Trophoblast cell (in vitro differentiated cells and primary cell): ENCODE measurements around the gene PODN.

ENCODE experiments used
- DNase-seq, 2 donors: peaks; one replicate each; pipeline ENCODE4 v3.0.0-alpha.2; 2016
- H2AFZ ChIP-seq: 2 replicates; pipeline ENCODE4 v1.6.1; 2013; ENCODE audit warnings: low read length, moderate library complexity, mild to moderate bottlenecking; ENCODE audit not compliant: insufficient read depth, poor library complexity
- H2AK5ac ChIP-seq: 2 replicates; pipeline ENCODE4 v1.6.1; 2013; ENCODE audit warnings: mild to moderate bottlenecking, low read length
- H2BK120ac ChIP-seq: 2 replicates; pipeline ENCODE4 v1.6.1; 2013; ENCODE audit warnings: low read length, mild to moderate bottlenecking, moderate library complexity; ENCODE audit not compliant: insufficient read depth, poor library complexity
- H2BK12ac ChIP-seq: 2 replicates; pipeline ENCODE4 v1.6.1; 2013; ENCODE audit warnings: mild to moderate bottlenecking, low read length, moderate library complexity
- H2BK5ac ChIP-seq: 2 replicates; pipeline ENCODE4 v1.6.1; 2013; ENCODE audit warnings: low read length, low read depth, moderate library complexity, mild to moderate bottlenecking; ENCODE audit not compliant: poor library complexity
- H3K14ac ChIP-seq: 2 replicates; pipeline ENCODE4 v1.6.1; 2013; ENCODE audit warnings: mild to moderate bottlenecking, low read length
- H3K18ac ChIP-seq: 2 replicates; pipeline ENCODE4 v1.6.1; 2013; ENCODE audit warnings: mild to moderate bottlenecking, low read length
- H3K23ac ChIP-seq: 2 replicates; pipeline ENCODE4 v1.6.1; 2013; ENCODE audit warnings: low read length
- H3K27ac ChIP-seq: 2 replicates; pipeline ENCODE4 v1.5.1; 2013; ENCODE audit warnings: low read depth, mild to moderate bottlenecking, inconsistent platforms, low read length, moderate library complexity
- H3K27me3 ChIP-seq: 2 replicates; pipeline ENCODE4 v1.6.1; 2013; ENCODE audit warnings: inconsistent platforms, mild to moderate bottlenecking, low read length, moderate library complexity; ENCODE audit not compliant: insufficient read depth
- H3K36me3 ChIP-seq, 2 experiments: 1 replicate in 1 of 2; 2 replicates in 1 of 2; pipeline ENCODE4 v1.6.1; 2013; ENCODE audit warnings: low read length in 2 of 2, mild to moderate bottlenecking in 2 of 2, moderate library complexity in 1 of 2; ENCODE audit not compliant: insufficient read depth in 2 of 2, control insufficient read depth in 1 of 2
- H3K4ac ChIP-seq: 2 replicates; pipeline ENCODE4 v1.6.1; 2013; ENCODE audit warnings: low read depth, mild to moderate bottlenecking, low read length, moderate library complexity
- H3K4me1 ChIP-seq, 2 experiments: 1 replicate in 1 of 2; 2 replicates in 1 of 2; pipeline ENCODE4 v1.6.1; 2013; ENCODE audit warnings: low read length in 2 of 2, mild to moderate bottlenecking in 2 of 2, moderate library complexity in 1 of 2; ENCODE audit not compliant: insufficient read depth in 2 of 2, control insufficient read depth in 1 of 2
- H3K4me2 ChIP-seq: 2 replicates; pipeline ENCODE4 v1.6.1; 2013; ENCODE audit warnings: inconsistent platforms, mild to moderate bottlenecking, low read length, moderate library complexity
- H3K4me3 ChIP-seq: 2 replicates; pipeline ENCODE4 v1.5.1; 2013; ENCODE audit warnings: mild to moderate bottlenecking, low read depth, low read length, inconsistent platforms
- H3K79me1 ChIP-seq: one replicate; pipeline ENCODE4 v1.6.1; 2013; ENCODE audit warnings: low read length
- H3K79me2 ChIP-seq: 2 replicates; pipeline ENCODE4 v1.6.1; 2013; ENCODE audit warnings: low read length, mild to moderate bottlenecking; ENCODE audit not compliant: control insufficient read depth, insufficient read depth, poor library complexity
- H3K9ac ChIP-seq: 2 replicates; pipeline ENCODE4 v1.6.1; 2013; ENCODE audit warnings: mild to moderate bottlenecking, low read length
- H3K9me3 ChIP-seq: 2 replicates; pipeline ENCODE4 v1.6.1; 2013; ENCODE audit warnings: low read depth, mild to moderate bottlenecking, control low read depth, inconsistent platforms, low read length; ENCODE audit not compliant: insufficient read depth
- H4K12ac ChIP-seq: 2 replicates; pipeline ENCODE4 v1.6.1; 2013; ENCODE audit warnings: low read depth, mild to moderate bottlenecking, low read length, moderate library complexity
- H4K8ac ChIP-seq: 2 replicates; pipeline ENCODE4 v1.6.1; 2013; ENCODE audit warnings: low read depth, mild to moderate bottlenecking, low read length, moderate library complexity
- H4K91ac ChIP-seq: one replicate; pipeline ENCODE4 v1.6.1; 2013; ENCODE audit warnings: low read depth, mild to moderate bottlenecking, low read length, moderate library complexity
- WGBS: extraction: QIAGEN DNeasy Blood & Tissue Kit; methylation state at CpG from one replicate; pipeline ENCODE4 v1.1.7; 2013; ENCODE audit warnings: missing lambda C conversion rate; ENCODE audit not compliant: insufficient read length, insufficient coverage; ENCODE audit errors: extremely low coverage; 5-methylcytosine and 5-hydroxymethylcytosine counted together

Gene PODN

GRCh38 chr1:53128401-53128800 lies 66.4 kb downstream of the PODN start:
- Histone ChIP-seq H3K9me3 (no peaks in the 10 kb centered on the region), H2AFZ (no peak overlapping the region), H3K27me3 (no peaks in the 10 kb centered on the region), H4K91ac (no peak overlapping the region), H2BK5ac (no peak overlapping the region), H4K12ac (no peak overlapping the region), H2AK5ac (no peak overlapping the region), H2BK12ac (no peak overlapping the region), H3K23ac (no peak overlapping the region), H3K4me3 (no peak overlapping the region), H3K4me1 (no peaks in the 10 kb centered on the region), H3K14ac (no peak overlapping the region), H3K27ac (no peak overlapping the region), H3K36me3 (no peaks in the 10 kb centered on the region), H3K4ac (no peak overlapping the region), H2BK120ac (no peak overlapping the region), H3K9ac (no peak overlapping the region), H3K4me2 (no peak overlapping the region), H3K79me2 (no peaks in the 10 kb centered on the region), H4K8ac (no peak overlapping the region), H3K18ac (no peak overlapping the region), H3K79me1 (no peaks in the 10 kb centered on the region)
- peak in 1 of 2 donors; percentile 22 for DNase-seq
- no CpG with 5 or more reads among the region's 4 CpGs for WGBS

GRCh38 chr1:53129891-53130597 lies 68.0 kb downstream of the PODN start:
- no peak overlapping the region for H4K12ac ChIP-seq
- H3K79me2 ChIP-seq = no peaks in the 10 kb centered on the region
- no peaks in the 10 kb centered on the region for H3K36me3 ChIP-seq
- WGBS = no CpG with 5 or more reads among the region's 12 CpGs
- H3K79me1 ChIP-seq = no peaks in the 10 kb centered on the region
- H2BK120ac ChIP-seq = no peak overlapping the region
- no peak overlapping the region for H2AFZ ChIP-seq
- no peaks in the 10 kb centered on the region for H3K9me3 ChIP-seq
- H3K23ac ChIP-seq = no peak overlapping the region
- H3K27ac ChIP-seq = no peak overlapping the region
- no peak overlapping the region for H2AK5ac ChIP-seq
- H2BK5ac ChIP-seq = no peak overlapping the region
- H3K4me3 ChIP-seq = no peak overlapping the region
- H4K91ac ChIP-seq = no peak overlapping the region
- H3K4ac ChIP-seq = no peak overlapping the region
- H4K8ac ChIP-seq = no peak overlapping the region
- H3K18ac ChIP-seq = no peak overlapping the region
- H3K4me2 ChIP-seq = no peak overlapping the region
- no peaks in the 10 kb centered on the region for H3K4me1 ChIP-seq
- DNase-seq = no peak
- H2BK12ac ChIP-seq = no peak overlapping the region
- no peak overlapping the region for H3K14ac ChIP-seq
- H3K9ac ChIP-seq = no peak overlapping the region
- no peaks in the 10 kb centered on the region for H3K27me3 ChIP-seq

- H3K27me3 ChIP-seq = no peaks in the 10 kb centered on the region
- no peak overlapping the region for H3K14ac ChIP-seq
- no peak overlapping the region for H3K4me3 ChIP-seq
- no peaks in the 10 kb centered on the region for H3K36me3 ChIP-seq
- H3K79me2 ChIP-seq = no peaks in the 10 kb centered on the region
- H4K12ac ChIP-seq = no peak overlapping the region
- H2AFZ ChIP-seq = no peak overlapping the region
- no peak overlapping the region for H3K23ac ChIP-seq
- no CpG with 5 or more reads among the region's 1 CpG for WGBS
- no peak overlapping the region for H3K27ac ChIP-seq
- no peak overlapping the region for H4K91ac ChIP-seq
- no peak overlapping the region for H2BK120ac ChIP-seq
- no peak overlapping the region for H2BK12ac ChIP-seq
- DNase-seq = no peak
- H3K18ac ChIP-seq = no peak overlapping the region
- H3K79me1 ChIP-seq = no peaks in the 10 kb centered on the region
- H4K8ac ChIP-seq = no peak overlapping the region
- no peaks in the 10 kb centered on the region for H3K4me1 ChIP-seq
- no peak overlapping the region for H3K9ac ChIP-seq
- H2AK5ac ChIP-seq = no peak overlapping the region
- H3K9me3 ChIP-seq = no peaks in the 10 kb centered on the region
- no peak overlapping the region for H2BK5ac ChIP-seq
- H3K4ac ChIP-seq = no peak overlapping the region
- H3K4me2 ChIP-seq = no peak overlapping the region
Measured at GRCh38 chr1:53130598-53130877, 68.5 kb downstream of the PODN start.

GRCh38 chr1:53130878-53131589 lies 69.0 kb downstream of the PODN start:
- Histone ChIP-seq H3K27me3 (no peaks in the 10 kb centered on the region), H3K4me1 (no peaks in the 10 kb centered on the region), H4K12ac (no peak overlapping the region), H2BK120ac (no peak overlapping the region), H3K4ac (no peak overlapping the region), H3K14ac (no peak overlapping the region), H3K27ac (no peak overlapping the region), H3K36me3 (no peaks in the 10 kb centered on the region), H3K9ac (no peak overlapping the region), H3K18ac (no peak overlapping the region), H2BK12ac (no peak overlapping the region), H2AK5ac (no peak overlapping the region), H3K4me2 (no peak overlapping the region), H2AFZ (no peak overlapping the region), H4K91ac (no peak overlapping the region), H3K9me3 (no peaks in the 10 kb centered on the region), H4K8ac (no peak overlapping the region), H2BK5ac (no peak overlapping the region), H3K4me3 (no peak overlapping the region), H3K79me2 (no peaks in the 10 kb centered on the region), H3K79me1 (no peaks in the 10 kb centered on the region), H3K23ac (no peak overlapping the region)
- WGBS = no CpG with 5 or more reads among the region's 9 CpGs
- DNase-seq = no peak
